PC-9 (cell line): ENCODE measurements around the gene DDX42. TPM values are rescaled to one million over a fixed set of nuclear protein-coding genes. Genes with fewer than 3 reads are reported as not detected.

ENCODE experiments used
- BruUV-seq: library from RNA; stranded (reverse); fragments of 400-500 nt; replicated peaks from 2 replicates; lab custom pipeline; 2021; lab: Mats Ljungman, UMichigan
- CTCF ChIA-PET: fragments of 300-600 bp; sonication (Branson Sonifier 250); formaldehyde crosslinking; loops from one replicate; lab custom pipeline; 2022; ENCODE audit warnings: antibody characterized with exemption; lab: Charles Lee
- POLR2A ChIA-PET: fragments of 300-600 bp; sonication (Branson Sonifier 250); formaldehyde crosslinking; loops from one replicate; lab custom pipeline; 2022; ENCODE audit warnings: antibody characterized with exemption; ENCODE audit not compliant: unreplicated experiment; lab: Charles Lee
- DNase-seq, 2 experiments: peaks; one replicate each; pipeline versions ENCODE4 v3.0.0 to v3.0.0-alpha.2; 2015 to 2022; ENCODE audit warnings: mixed read lengths in 1 of 2
- H2AFZ ChIP-seq: fragments of 200-600 bp; sonication (generic); 2 replicates; pipeline ENCODE4 v1.8.1; 2017; ENCODE audit warnings: antibody characterized with exemption
- H3F3A ChIP-seq: fragments of 200-600 bp; sonication (generic); 2 replicates; pipeline ENCODE4 v1.8.1; 2017; ENCODE audit warnings: antibody characterized with exemption, mild to moderate bottlenecking, low read depth; ENCODE audit not compliant: insufficient read depth
- H3K27ac ChIP-seq: fragments of 200-600 bp; sonication (generic); 2 replicates; pipeline ENCODE4 v1.6.1; 2016; ENCODE audit warnings: mixed run types
- H3K27me3 ChIP-seq: fragments of 200-600 bp; sonication (generic); 2 replicates; pipeline ENCODE4 v1.6.1; 2016; ENCODE audit warnings: low read depth, mixed run types; ENCODE audit not compliant: insufficient read depth
- H3K36me3 ChIP-seq: fragments of 200-600 bp; sonication (generic); 2 replicates; pipeline ENCODE4 v1.6.1; 2016; ENCODE audit warnings: low read depth, mixed run types
- H3K4me1 ChIP-seq: fragments of 200-600 bp; sonication (generic); replicated peaks from 2 replicates; pipeline ENCODE4 v1.6.1; 2016; ENCODE audit warnings: mixed run types; ENCODE audit not compliant: insufficient read depth
- H3K4me2 ChIP-seq: fragments of 200-600 bp; sonication (generic); 2 replicates; pipeline ENCODE4 v1.6.1; 2017; ENCODE audit warnings: mixed run types
- H3K4me3 ChIP-seq: fragments of 200-600 bp; sonication (generic); 2 replicates; pipeline ENCODE4 v1.6.1; 2016; ENCODE audit warnings: mixed run types
- H3K79me2 ChIP-seq: fragments of 200-600 bp; sonication (generic); 2 replicates; pipeline ENCODE4 v1.6.1; 2017; ENCODE audit warnings: low read depth, mixed run types
- H3K9me2 ChIP-seq: fragments of 200-600 bp; sonication (generic); 2 replicates; pipeline ENCODE4 v1.8.1; 2017; ENCODE audit warnings: mild to moderate bottlenecking; ENCODE audit not compliant: insufficient read depth
- H3K9me3 ChIP-seq: fragments of 200-600 bp; sonication (generic); 2 replicates; pipeline ENCODE4 v1.8.1; 2016; ENCODE audit warnings: low read depth; ENCODE audit not compliant: insufficient read depth
- H4K20me1 ChIP-seq: fragments of 200-600 bp; sonication (generic); 2 replicates; pipeline ENCODE4 v1.8.1; 2017; ENCODE audit not compliant: insufficient read depth
- CTCF ChIP-seq: fragments of 200-600 bp; sonication (generic); conservative IDR thresholded peaks from 2 replicates; pipeline ENCODE4 v1.6.1; 2017; ENCODE audit warnings: mixed run types, antibody characterized with exemption, mild to moderate bottlenecking, moderate library complexity
- EZH2 ChIP-seq: fragments of 200-600 bp; sonication (generic); IDR thresholded peaks from 2 replicates; pipeline ENCODE4 v1.8.0; 2017; ENCODE audit warnings: antibody characterized with exemption, low read depth
- intact Hi-C: fragments of 100-400 bp; cut with micrococcal nuclease; formaldehyde crosslinking; loops from one replicate; pipeline ENCODE4 v1.10.0; 2022; ENCODE audit not compliant: unreplicated experiment
- total RNA-seq: library from RNA; stranded (reverse); gene quantifications from 2 replicates; pipeline ENCODE4 v1.2.3, GENCODE V29; 2021

DDX42 gene
- total RNA-seq, 1 experiment from 2014 or later: 107 TPM

- Histone ChIP-seq H2AFZ (no peak overlapping the region), H3K9me2 (no peaks in the 10 kb centered on the region), H3K9me3 (no peaks in the 10 kb centered on the region), H3K79me2 (peaks cover 4% of the 10 kb centered on the region; the same call in 1 of the 2 replicates), H3K27ac (no peak overlapping the region), H3F3A (peaks cover 31% of the 10 kb centered on the region), H3K4me1 (no peaks in the 10 kb centered on the region), H3K4me3 (no peak overlapping the region), H4K20me1 (peaks cover 16% of the 10 kb centered on the region), H3K36me3 (peaks cover 59% of the 10 kb centered on the region), H3K4me2 (no peak overlapping the region), H3K27me3 (no peaks in the 10 kb centered on the region)
- no peak for DNase-seq
- intact Hi-C loops: no loop called here
- no peak for TF ChIP-seq CTCF
- POLR2A ChIA-PET: interaction anchor here (0.6 kb wide), 1 partner anchor 1223 kb away, joined by 4 read pairs; no protein-coding TSS in a partner anchor
- CTCF ChIA-PET: interaction anchor here (0.6 to 0.7 kb wide), 2 partner anchors 33 to 198 kb away, joined by 5 to 6 read pairs; no protein-coding TSS in a partner anchor
- BruUV-seq: no TSS peak
Measured at GRCh38 chr17:63809970-63810369, 36.0 kb downstream of the DDX42 start.

GRCh38 chr17:63816123-63816522 is 42.2 kb downstream of the DDX42 start:
- Histone ChIP-seq H3K9me3 (no peaks in the 10 kb centered on the region), H4K20me1 (peaks cover 34% of the 10 kb centered on the region), H3K9me2 (no peaks in the 10 kb centered on the region), H3K4me2 (no peak overlapping the region), H3F3A (peaks cover 69% of the 10 kb centered on the region), H3K4me1 (no peaks in the 10 kb centered on the region), H3K27me3 (no peaks in the 10 kb centered on the region), H3K79me2 (no peaks in the 10 kb centered on the region), H3K27ac (peak overlapping the region; percentile 14; the same call in 1 of the 2 replicates), H3K4me3 (no peak overlapping the region), H3K36me3 (peaks cover 70% of the 10 kb centered on the region), H2AFZ (no peak overlapping the region)
- TF ChIP-seq EZH2 (no peak), CTCF (no peak)
- no peak for DNase-seq
- ChIA-PET POLR2A (interaction anchor here (0.7 kb wide), 1 partner anchor 640 kb away, joined by 4 read pairs; no protein-coding TSS in a partner anchor), CTCF (no interaction called here)
- intact Hi-C loops: no loop called here
- no TSS peak for BruUV-seq

- 0 out of 2 replicates have a peak, but pooled peaks cover 1% of the 10 kb centered on the region for H3K79me2 ChIP-seq
- POLR2A ChIA-PET: interaction anchor here (0.7 kb wide), 1 partner anchor 640 kb away, joined by 4 read pairs; no protein-coding TSS in a partner anchor
- intact Hi-C loops: no loop called here
- no peaks in the 10 kb centered on the region for H3K9me2 ChIP-seq
- no peak for DNase-seq
- no peaks in the 10 kb centered on the region for H3K27me3 ChIP-seq
- CTCF ChIA-PET: no interaction called here
- H4K20me1 ChIP-seq: peaks cover 40% of the 10 kb centered on the region
- H3K36me3 ChIP-seq: peaks cover 70% of the 10 kb centered on the region
- H3K9me3 ChIP-seq: no peaks in the 10 kb centered on the region
- no peak overlapping the region for H3K4me3 ChIP-seq
- no peak overlapping the region for H2AFZ ChIP-seq
- no peak for TF ChIP-seq EZH2
- no peak for TF ChIP-seq CTCF
- peak overlapping the region; percentile 14; the same call in 1 of the 2 replicates for H3K27ac ChIP-seq
- H3K4me1 ChIP-seq: no peaks in the 10 kb centered on the region
- no TSS peak for BruUV-seq
- no peak overlapping the region for H3K4me2 ChIP-seq
- H3F3A ChIP-seq: peaks cover 67% of the 10 kb centered on the region
Measured at GRCh38 chr17:63816669-63817068, 42.7 kb downstream of the DDX42 start.
